GM19240 (cell line): Measurements from ENCODE around the gene CD2BP2.
A peak's percentile ranks its signal among the peaks of the same experiment; 100 is the strongest.

Experiments
- DNase-seq: peaks from one replicate; pipeline ENCODE4 v3.0.0; 2011; ENCODE audit warnings: low spot score; ENCODE audit not compliant: insufficient read length

Gene CD2BP2

DNA sequence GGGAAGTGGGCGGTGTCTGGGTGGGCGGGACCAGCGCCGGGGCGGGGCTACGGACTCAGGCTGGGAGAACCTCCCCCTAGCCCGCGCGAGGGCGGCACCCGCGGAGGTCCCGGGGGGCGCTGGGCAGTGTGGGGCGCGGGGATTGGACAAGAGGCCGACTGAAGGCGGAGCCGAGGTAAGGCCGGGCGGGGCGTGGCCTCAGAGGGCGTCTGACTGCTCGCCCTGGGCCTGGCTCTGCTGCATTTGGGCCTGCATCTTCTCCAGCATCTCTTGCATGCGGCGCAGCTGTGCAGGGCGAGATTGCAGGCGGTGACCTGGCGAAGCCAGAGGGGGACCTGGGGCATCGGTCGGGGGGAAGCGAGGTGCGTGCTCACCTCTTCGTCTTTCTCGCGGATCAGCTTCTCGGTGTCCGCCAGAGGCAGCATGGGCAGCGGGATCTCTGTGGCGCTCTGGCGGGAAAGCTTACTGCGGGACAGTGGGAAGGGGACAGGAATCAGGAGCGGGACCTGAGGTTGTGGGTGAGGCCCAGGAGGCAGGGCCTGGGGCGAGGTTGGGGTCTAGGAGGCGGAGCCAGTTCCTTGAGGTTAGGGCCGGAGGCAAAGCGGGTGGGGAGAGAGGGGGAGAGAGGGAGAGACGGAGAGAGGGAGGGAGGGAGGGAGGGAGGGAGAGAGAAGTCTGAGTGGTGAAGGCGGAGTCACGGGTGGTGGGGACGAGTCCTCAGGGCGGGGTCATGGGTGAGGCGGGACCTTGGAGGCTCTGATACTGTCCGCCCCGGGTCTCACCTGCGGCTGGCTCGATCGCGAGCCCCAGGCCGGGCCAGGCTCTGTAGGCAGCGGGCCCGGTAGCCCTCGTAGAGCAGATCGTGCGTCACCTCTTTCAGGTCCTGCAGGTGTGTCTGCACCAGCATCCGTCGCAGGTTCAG is 23.4 kb upstream of the CD2BP2 start:
- peak; percentile 88 for DNase-seq

GRCh38 chr16:30377812-30378235 is 22.7 kb upstream of the CD2BP2 start:
- no peak for DNase-seq

- DNase-seq: no peak
Measured at GRCh38 chr16:30377050-30377811, 22.1 kb upstream of the CD2BP2 start.

- no peak for DNase-seq
Measured at GRCh38 chr16:30376461-30376902, 21.4 kb upstream of the CD2BP2 start.

DNA sequence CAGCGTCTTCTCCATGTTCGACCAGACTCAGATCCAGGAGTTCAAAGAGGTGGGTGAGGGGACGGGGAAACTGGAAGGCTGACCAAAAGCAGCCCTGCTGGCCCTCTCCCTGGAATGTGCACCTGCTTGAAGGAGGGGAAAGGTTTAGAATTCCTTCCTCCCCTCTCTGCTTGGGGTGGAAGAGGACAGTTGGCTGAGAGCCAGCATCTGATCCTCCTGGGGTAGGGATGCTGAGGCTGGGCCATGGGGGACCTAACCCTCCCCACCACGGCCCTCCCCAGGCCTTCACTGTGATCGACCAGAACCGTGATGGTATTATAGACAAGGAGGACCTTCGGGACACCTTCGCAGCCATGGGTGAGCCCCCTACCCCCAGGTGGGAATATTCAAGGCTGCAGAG is 20.8 kb upstream of the CD2BP2 start:
- DNase-seq: no peak

- DNase-seq: no peak
Measured at GRCh38 chr16:30374538-30374937, 19.4 kb upstream of the CD2BP2 start, which contains the start of gene MYL11. MYL11 (plus strand) TSS chr16:30374802; CDS start chr16:30374858, 56 bp downstream.

- no peak for DNase-seq
Measured at GRCh38 chr16:30372725-30373124, 17.6 kb upstream of the CD2BP2 start.

DNA sequence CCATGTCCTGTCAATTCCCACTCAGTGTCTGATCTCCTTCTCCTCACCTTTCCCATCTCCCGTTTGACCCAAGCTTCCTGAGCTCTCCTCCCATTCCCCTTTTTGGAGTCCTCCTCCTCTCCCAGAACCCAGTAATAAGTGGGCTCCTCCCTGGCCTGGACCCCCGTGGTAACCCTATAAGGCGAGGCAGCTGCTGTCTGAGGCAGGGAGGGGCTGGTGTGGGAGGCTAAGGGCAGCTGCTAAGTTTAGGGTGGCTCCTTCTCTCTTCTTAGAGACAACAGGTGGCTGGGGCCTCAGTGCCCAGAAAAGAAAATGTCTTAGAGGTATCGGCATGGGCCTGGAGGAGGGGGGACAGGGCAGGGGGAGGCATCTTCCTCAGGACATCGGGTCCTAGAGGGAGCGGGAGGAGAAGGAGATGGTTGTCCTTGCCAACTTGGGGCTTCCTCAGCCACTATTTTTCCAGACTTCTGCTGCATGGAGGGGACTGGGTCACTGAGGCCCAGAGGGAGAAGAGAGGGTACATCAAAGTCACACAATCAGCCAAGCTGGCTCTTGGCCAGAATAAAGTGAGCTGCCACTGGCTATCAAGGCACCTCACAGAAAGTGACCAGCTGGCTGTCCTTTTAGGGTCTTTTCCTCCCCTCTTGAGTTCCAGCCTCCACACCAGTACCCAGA is 17.1 kb upstream of the CD2BP2 start:
- DNase-seq: no peak

DNA sequence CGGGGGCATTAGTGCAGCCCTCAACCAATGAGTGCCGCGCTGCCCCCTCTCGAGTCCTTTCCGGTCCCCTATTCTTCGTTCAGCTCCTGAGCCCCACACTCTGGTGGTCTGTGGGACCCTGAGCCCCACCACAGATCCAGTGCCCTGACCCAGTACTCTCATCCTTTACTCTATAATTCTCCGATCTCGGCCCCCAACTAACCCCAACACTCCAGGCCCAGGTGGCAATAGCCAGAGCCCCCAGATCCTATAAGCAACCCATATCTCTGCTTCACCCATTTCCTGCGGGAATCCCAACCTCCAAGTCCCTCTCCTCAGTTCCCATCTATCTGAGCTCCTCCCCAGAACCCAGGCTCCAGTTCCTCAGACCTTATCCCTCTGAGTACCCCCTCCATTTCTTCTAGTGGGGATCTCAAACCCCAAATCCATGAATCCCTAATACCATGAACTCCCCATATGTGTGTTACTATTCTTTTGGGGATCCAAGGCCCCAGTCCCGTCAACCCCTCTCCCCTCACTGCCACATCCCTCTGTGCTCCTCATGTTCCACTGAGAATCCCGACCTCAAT is 16.2 kb upstream of the CD2BP2 start:
- no peak for DNase-seq

DNA sequence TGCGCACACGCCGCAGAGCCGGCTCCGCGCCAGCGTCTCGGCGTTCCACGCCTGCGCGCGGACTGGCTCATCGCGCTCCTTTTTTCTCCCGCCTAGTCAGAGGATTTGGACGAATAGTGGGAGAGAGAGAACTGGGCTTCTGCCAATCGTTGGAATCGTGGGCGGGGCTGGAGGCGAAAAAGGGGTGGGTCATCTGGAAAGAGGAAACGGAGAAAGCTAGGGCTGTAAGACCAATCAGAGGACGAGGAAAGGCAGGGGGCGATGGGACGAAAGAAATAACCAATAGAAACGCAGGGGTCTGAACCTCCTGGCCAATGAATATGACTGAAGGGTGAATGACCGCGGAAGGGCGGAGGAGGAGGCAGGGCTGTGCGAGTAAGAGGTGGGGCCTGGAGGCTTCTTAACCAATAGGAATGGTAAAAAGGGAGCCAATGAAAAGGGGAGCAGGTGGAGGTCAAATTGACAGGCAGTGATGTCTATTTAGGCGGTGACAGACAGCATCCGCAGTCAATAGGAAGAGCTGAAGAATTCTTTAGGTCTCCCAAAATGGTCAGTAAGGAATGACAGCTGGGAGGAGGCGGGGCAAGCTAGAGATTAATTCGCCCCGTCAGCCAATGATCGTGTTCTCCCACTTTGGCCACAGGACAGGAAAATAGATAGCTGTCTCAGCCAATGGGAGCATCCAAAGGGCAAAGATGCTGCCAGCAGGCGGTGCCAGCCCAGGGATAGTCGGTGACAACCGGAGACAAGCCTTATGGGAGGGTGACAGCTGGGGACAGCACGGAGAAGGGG is 15.5 kb upstream of the CD2BP2 start, which contains the start of gene TBC1D10B:
Gene TBC1D10B (minus strand): TSS at position 39 of the 792 bp plus-strand sequence. CDS start 311 bp downstream, outside the sequence.
- DNase-seq: peak; percentile 94

DNA sequence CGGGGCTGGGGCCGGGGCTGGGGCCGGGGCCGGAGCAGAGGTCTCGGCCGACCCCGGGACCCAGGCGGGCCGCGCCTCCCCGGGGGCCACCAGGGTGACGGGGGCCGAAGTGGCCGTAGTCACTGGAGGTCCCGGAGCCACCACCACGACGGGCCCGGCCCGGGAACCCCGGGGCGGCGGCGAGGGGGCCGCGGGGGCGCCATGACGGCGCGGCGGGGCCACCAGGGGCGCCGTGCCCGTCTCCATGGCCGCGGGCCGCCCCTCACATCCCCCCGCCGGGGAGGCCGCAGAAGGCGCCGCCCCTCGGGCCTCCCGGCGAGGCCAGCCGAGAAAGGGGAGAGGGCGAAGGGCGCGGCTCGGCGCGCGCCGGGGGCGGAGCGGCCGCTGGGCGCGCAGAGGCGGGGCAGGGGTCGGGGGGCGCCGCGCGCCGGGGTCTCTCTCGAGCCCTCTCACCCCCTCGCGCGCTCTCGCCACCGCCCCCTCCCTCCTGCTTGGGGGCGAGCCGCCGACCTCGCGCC is 14.9 kb upstream of the CD2BP2 start:
- DNase-seq: no peak

GRCh38 chr16:30369091-30369937 is 14.2 kb upstream of the CD2BP2 start:
- no peak for DNase-seq

DNA sequence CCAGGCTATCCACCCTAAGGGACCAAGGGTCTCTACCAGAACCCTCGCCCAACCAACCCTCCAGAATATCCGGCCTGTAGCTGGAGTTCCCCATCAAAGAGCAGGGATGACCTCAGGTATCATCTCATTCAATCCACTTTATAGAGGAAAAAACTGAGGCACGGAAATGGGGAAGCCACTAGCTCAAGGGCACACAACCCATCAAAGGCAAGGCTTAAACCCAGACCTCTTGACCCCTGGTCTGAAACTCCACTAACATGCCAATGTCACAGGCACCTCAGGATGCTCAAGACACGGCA is 13.6 kb upstream of the CD2BP2 start:
- no peak for DNase-seq

GRCh38 chr16:30368122-30368791 is 13.1 kb upstream of the CD2BP2 start:
- DNase-seq: no peak

DNA sequence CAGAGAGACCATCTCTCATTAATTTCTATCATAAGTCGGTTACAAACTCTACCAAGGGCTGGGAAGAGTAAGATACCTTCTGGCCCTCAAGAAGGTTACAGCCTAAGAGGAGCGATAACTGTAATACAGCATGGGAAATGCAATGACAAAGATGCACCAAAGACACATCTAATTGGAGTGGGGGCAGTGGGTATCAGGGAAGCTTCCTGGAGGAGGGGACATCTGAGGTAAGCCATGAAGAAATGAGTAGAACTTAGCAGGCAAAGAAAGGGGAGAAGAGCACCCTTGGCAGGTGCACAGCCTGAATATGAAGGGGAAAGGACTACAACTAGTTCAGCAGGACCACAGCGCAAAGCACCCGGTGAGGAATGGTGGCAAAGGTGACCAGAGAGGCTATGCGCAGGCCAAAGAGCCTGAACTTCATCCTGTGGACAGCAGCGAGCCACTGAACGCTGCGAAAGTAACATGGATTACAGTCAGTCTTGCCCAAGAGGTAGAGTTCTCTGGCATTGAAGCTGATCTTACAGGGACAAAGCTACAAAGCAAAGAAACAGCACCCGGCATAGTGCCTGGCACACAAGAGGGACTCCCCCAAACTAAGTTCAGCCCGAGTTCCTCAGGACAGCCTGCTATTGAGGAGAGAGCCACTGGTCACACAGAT is 12.4 kb upstream of the CD2BP2 start:
- no peak for DNase-seq

GRCh38 chr16:30366511-30366910 is 11.4 kb upstream of the CD2BP2 start:
- DNase-seq: no peak

GRCh38 chr16:30365200-30365599 is 10.1 kb upstream of the CD2BP2 start:
- no peak for DNase-seq

- DNase-seq: no peak
Measured at GRCh38 chr16:30361180-30361579, 6.1 kb upstream of the CD2BP2 start.

DNA sequence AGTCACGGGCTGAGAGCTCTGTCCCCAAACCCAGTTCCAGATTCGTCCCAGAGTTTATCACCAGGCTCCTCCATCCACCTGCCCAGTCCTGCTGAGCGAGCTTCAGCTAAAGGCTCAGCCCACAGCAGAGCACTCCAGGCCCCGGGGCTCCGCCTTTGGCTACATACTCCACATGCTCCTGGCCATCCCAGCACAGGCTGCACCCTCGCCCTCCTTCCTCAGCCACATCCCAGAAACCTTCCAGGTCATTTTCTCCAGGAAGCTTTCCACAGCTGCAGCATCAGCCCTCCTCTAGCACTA is 4.7 kb upstream of the CD2BP2 start:
- DNase-seq: no peak
